GM23338 (cell line): Measurements from ENCODE around the gene NME3. TPM values are rescaled to one million over a fixed set of nuclear protein-coding genes. Genes with fewer than 3 reads are reported as not detected.

Experiments
- ATAC-seq: fragments of 200-7000 bp; cut with Tn5 transposase; 3 replicates; pipeline ENCODE4 v1.9.1; 2020
- DNase-seq: peaks from one replicate; pipeline ENCODE4 v3.0.0-alpha.2; 2015; ENCODE audit warnings: low spot score
- H2AFZ ChIP-seq: fragments of 200-600 bp; sonication (generic); 2 replicates; pipeline ENCODE4 v1.8.0; 2016; ENCODE audit warnings: antibody characterized with exemption, mild to moderate bottlenecking, moderate library complexity
- H3F3A ChIP-seq: fragments of 200-600 bp; sonication (generic); replicated peaks from 2 replicates; pipeline ENCODE4 v1.8.0; 2017; ENCODE audit warnings: antibody characterized with exemption, mixed run types, low read depth
- H3K27ac ChIP-seq: fragments of 200-600 bp; sonication (generic); 2 replicates; pipeline ENCODE4 v1.6.1; 2016; ENCODE audit warnings: low read depth
- H3K27me3 ChIP-seq: fragments of 200-600 bp; sonication (generic); 2 replicates; pipeline ENCODE4 v1.8.0; 2016; ENCODE audit warnings: mild to moderate bottlenecking, mixed run types, moderate library complexity; ENCODE audit not compliant: insufficient read depth
- H3K36me3 ChIP-seq: fragments of 200-600 bp; sonication (generic); 2 replicates; pipeline ENCODE4 v1.8.0; 2016; ENCODE audit warnings: mild to moderate bottlenecking; ENCODE audit not compliant: insufficient read depth
- H3K4me1 ChIP-seq: fragments of 200-600 bp; sonication (generic); 2 replicates; pipeline ENCODE4 v1.8.0; 2016; ENCODE audit warnings: mild to moderate bottlenecking, moderate library complexity; ENCODE audit not compliant: insufficient read depth
- H3K4me2 ChIP-seq: fragments of 200-600 bp; sonication (generic); 2 replicates; pipeline ENCODE4 v1.7.1; 2017; ENCODE audit warnings: mixed run types
- H3K4me3 ChIP-seq: fragments of 200-600 bp; sonication (generic); 2 replicates; pipeline ENCODE4 v1.6.1; 2016; ENCODE audit warnings: mixed run types
- H3K79me2 ChIP-seq: fragments of 200-600 bp; sonication (generic); replicated peaks from 2 replicates; pipeline ENCODE4 v1.8.0; 2017; ENCODE audit warnings: mild to moderate bottlenecking; ENCODE audit not compliant: insufficient read depth
- H3K9me2 ChIP-seq: fragments of 200-600 bp; sonication (generic); 2 replicates; pipeline ENCODE4 v1.8.0; 2017; ENCODE audit not compliant: insufficient read depth
- H4K20me1 ChIP-seq: fragments of 200-600 bp; sonication (generic); replicated peaks from 2 replicates; pipeline ENCODE4 v1.8.0; 2017; ENCODE audit warnings: mild to moderate bottlenecking; ENCODE audit not compliant: insufficient read depth
- H3K27ac Mint-ChIP-seq: 2 replicates; pipeline ENCODE4 v1.8.0; 2020; ENCODE audit warnings: inconsistent platforms, mild to moderate bottlenecking, moderate library complexity, mixed read lengths
- H3K27me3 Mint-ChIP-seq: 3 replicates; pipeline ENCODE4 v1.8.0; 2022; ENCODE audit warnings: low read depth, mild to moderate bottlenecking, moderate library complexity, mixed read lengths, inconsistent platforms; ENCODE audit not compliant: insufficient read depth, poor library complexity
- H3K36me3 Mint-ChIP-seq: 3 replicates; pipeline ENCODE4 v1.8.0; 2021; ENCODE audit warnings: low read depth, mild to moderate bottlenecking, inconsistent platforms, moderate library complexity, mixed read lengths
- H3K4me1 Mint-ChIP-seq: 3 replicates; pipeline ENCODE4 v1.8.0; 2020; ENCODE audit warnings: mild to moderate bottlenecking, inconsistent platforms, mixed read lengths
- H3K4me3 Mint-ChIP-seq: 3 replicates; pipeline ENCODE4 v1.8.0; 2021; ENCODE audit warnings: moderate library complexity, mild to moderate bottlenecking, inconsistent platforms, mixed read lengths
- H3K9me3 Mint-ChIP-seq: 3 replicates; pipeline ENCODE4 v1.8.0; 2020; ENCODE audit warnings: moderate library complexity, mild to moderate bottlenecking, inconsistent platforms, mixed read lengths
- CREB1 ChIP-seq: fragments of 250-450 bp; sonication (Bioruptor Pico); IDR thresholded peaks from 2 replicates; pipeline ENCODE4 v1.5.0; 2020; ENCODE audit warnings: low read depth, mild to moderate bottlenecking, moderate library complexity
- ETS1 ChIP-seq: IDR thresholded peaks from 2 replicates; pipeline ENCODE4 v1.6.1; 2016; ENCODE audit warnings: antibody characterized with exemption
- EZH2phosphoT487 ChIP-seq: fragments of 200-600 bp; sonication (generic); IDR thresholded peaks from one replicate; pipeline ENCODE4 v1.8.1; 2018; ENCODE audit warnings: antibody characterized with exemption; ENCODE audit not compliant: unreplicated experiment
- JUNB ChIP-seq: IDR thresholded peaks from one replicate; pipeline ENCODE4 v1.6.1; 2016; ENCODE audit warnings: antibody characterized with exemption; ENCODE audit not compliant: unreplicated experiment
- NANOG ChIP-seq: IDR thresholded peaks from 2 replicates; pipeline ENCODE4 v1.6.1; 2016; ENCODE audit warnings: antibody characterized with exemption, borderline replicate concordance
- POLR2AphosphoS5 ChIP-seq: IDR thresholded peaks from 2 replicates; pipeline ENCODE4 v1.6.1; 2016; ENCODE audit warnings: antibody characterized with exemption, low read depth
- STAT1 ChIP-seq: IDR thresholded peaks from one replicate; pipeline ENCODE4 v1.6.1; 2016; ENCODE audit warnings: antibody characterized with exemption; ENCODE audit not compliant: unreplicated experiment
- ZNF114 ChIP-seq: fragments of 250-450 bp; sonication (Bioruptor Pico); IDR thresholded peaks from 2 replicates; pipeline ENCODE4 v1.5.0; 2020; ENCODE audit warnings: mild to moderate bottlenecking, moderate library complexity
- ZNF331 ChIP-seq: fragments of 250-450 bp; sonication (Bioruptor Pico); IDR thresholded peaks from 2 replicates; pipeline ENCODE4 v1.5.0; 2020; ENCODE audit warnings: low read depth, mild to moderate bottlenecking, moderate library complexity
- ZNF462 ChIP-seq: fragments of 250-450 bp; sonication (Bioruptor Pico); IDR thresholded peaks from 2 replicates; pipeline ENCODE4 v1.5.0; 2020; ENCODE audit warnings: mild to moderate bottlenecking, moderate library complexity
- polyA plus RNA-seq: library from polyadenylated mRNA; unstranded; fragments of >200 nt; fragmentation: Nextera tagmentation; extraction: Ambion mirVana; gene quantifications from 2 replicates; pipeline ENCODE4 v1.2.1, GENCODE V29; 2016
- total RNA-seq: library from RNA; depleted of rRNA; stranded (reverse); fragments of >200 nt; shearing (Covaris generic); gene quantifications from 2 replicates; pipeline ENCODE4 v1.2.3, GENCODE V29; 2014
- TF ChIP-seq, protein P1 (sequence below), 2 experiments: fragments of 200-600 bp in 1 of 2; sonication (generic) in 1 of 2; conservative IDR thresholded peaks; 2 replicates each; pipeline versions ENCODE4 v1.5.1 to v1.6.1; 2016 to 2017; ENCODE audit warnings: antibody characterized with exemption in 2 of 2, low read depth in 2 of 2, mild to moderate bottlenecking in 2 of 2, moderate library complexity in 1 of 2
- TF ChIP-seq, protein P2 (sequence below): IDR thresholded peaks from one replicate; pipeline ENCODE4 v1.6.1; 2018; ENCODE audit warnings: antibody characterized with exemption; ENCODE audit not compliant: unreplicated experiment

Gene NME3
- total and polyA plus RNA-seq, 2 experiments from 2014 or later = 95.3 to 130 TPM

DNA sequence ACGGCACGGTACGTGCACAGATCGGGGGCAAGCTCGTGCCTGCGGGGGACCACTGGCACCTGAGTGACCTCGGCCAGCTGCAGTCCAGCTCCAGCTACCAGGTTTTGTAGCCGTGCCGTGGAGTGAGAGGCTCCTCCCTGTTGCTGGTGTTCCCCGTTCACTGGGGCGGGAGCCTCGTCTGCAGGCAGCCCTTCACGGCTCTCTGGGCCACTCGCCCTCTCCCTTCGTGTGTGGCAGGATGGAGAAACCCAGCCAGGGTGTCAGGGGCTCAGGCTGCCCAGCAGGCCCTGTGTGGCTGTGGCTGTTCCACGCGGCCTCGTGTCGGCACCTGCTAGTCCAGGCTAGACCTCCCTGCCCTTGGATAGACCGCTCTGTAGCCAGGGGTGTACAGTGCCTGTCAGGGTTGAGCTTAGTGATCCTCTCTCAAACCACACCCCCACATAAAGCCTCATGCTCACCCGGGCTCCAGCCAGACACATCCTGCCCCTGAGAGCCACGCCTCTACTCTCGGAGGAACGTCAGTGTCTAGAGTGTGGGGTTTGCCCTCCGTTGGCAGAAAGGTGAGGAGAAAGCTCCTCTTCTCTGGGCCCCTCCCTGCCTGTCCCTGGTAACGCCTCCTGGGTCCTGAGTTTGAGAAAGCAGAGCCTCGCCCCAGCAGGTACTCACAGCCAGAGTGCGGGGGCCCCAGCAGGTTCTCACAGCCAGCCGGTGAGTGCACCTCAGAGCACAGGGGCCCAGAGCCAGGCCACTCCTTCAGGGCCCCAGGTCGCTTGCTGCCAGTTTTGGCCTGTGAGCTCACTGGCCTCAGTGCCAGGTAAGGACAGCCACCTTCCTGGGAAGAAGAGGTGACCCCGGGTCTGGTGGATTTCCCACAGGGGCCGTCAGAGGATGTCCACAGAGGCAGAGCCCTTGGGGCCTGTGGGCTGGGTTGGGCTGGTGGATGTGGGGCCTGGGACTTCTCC lies 27.7 kb downstream of the NME3 start:
- TF ChIP-seq NANOG = no peak
- TF ChIP-seq ETS1 = no peak
- no peak for TF ChIP-seq CREB1 (CRISPR knock-in tag)
- TF ChIP-seq ZNF462 (CRISPR knock-in tag) = no peak
- TF ChIP-seq, protein P1, sequence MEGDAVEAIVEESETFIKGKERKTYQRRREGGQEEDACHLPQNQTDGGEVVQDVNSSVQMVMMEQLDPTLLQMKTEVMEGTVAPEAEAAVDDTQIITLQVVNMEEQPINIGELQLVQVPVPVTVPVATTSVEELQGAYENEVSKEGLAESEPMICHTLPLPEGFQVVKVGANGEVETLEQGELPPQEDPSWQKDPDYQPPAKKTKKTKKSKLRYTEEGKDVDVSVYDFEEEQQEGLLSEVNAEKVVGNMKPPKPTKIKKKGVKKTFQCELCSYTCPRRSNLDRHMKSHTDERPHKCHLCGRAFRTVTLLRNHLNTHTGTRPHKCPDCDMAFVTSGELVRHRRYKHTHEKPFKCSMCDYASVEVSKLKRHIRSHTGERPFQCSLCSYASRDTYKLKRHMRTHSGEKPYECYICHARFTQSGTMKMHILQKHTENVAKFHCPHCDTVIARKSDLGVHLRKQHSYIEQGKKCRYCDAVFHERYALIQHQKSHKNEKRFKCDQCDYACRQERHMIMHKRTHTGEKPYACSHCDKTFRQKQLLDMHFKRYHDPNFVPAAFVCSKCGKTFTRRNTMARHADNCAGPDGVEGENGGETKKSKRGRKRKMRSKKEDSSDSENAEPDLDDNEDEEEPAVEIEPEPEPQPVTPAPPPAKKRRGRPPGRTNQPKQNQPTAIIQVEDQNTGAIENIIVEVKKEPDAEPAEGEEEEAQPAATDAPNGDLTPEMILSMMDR (conservative IDR thresholded peaks at IDR 0.05; ENCODE audit: low read depth in 2 of 2) = no peak
- no peak for TF ChIP-seq ZNF114 (CRISPR knock-in tag)
- TF ChIP-seq STAT1 = no peak
- TF ChIP-seq POLR2AphosphoS5 = no peak
- no peak for TF ChIP-seq ZNF331 (CRISPR knock-in tag)
- TF ChIP-seq, protein P2, sequence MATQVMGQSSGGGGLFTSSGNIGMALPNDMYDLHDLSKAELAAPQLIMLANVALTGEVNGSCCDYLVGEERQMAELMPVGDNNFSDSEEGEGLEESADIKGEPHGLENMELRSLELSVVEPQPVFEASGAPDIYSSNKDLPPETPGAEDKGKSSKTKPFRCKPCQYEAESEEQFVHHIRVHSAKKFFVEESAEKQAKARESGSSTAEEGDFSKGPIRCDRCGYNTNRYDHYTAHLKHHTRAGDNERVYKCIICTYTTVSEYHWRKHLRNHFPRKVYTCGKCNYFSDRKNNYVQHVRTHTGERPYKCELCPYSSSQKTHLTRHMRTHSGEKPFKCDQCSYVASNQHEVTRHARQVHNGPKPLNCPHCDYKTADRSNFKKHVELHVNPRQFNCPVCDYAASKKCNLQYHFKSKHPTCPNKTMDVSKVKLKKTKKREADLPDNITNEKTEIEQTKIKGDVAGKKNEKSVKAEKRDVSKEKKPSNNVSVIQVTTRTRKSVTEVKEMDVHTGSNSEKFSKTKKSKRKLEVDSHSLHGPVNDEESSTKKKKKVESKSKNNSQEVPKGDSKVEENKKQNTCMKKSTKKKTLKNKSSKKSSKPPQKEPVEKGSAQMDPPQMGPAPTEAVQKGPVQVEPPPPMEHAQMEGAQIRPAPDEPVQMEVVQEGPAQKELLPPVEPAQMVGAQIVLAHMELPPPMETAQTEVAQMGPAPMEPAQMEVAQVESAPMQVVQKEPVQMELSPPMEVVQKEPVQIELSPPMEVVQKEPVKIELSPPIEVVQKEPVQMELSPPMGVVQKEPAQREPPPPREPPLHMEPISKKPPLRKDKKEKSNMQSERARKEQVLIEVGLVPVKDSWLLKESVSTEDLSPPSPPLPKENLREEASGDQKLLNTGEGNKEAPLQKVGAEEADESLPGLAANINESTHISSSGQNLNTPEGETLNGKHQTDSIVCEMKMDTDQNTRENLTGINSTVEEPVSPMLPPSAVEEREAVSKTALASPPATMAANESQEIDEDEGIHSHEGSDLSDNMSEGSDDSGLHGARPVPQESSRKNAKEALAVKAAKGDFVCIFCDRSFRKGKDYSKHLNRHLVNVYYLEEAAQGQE = no peak
- TF ChIP-seq JUNB = no peak
- TF ChIP-seq EZH2phosphoT487 = no peak
- DNase-seq = no peak
- H3K4me3 Mint-ChIP-seq = no peak overlapping the region
- no peaks in the 10 kb centered on the region for H3K4me1 Mint-ChIP-seq
- Histone ChIP-seq H3K4me3 (no peak overlapping the region), H3K27ac (no peak overlapping the region), H3K27me3 (no peaks in the 10 kb centered on the region), H3K79me2 (no peaks in the 10 kb centered on the region), H3K9me2 (no peaks in the 10 kb centered on the region), H3K36me3 (no peaks in the 10 kb centered on the region), H3K4me1 (no peaks in the 10 kb centered on the region), H3F3A (peaks cover 16% of the 10 kb centered on the region), H4K20me1 (no peaks in the 10 kb centered on the region), H2AFZ (no peak overlapping the region), H3K4me2 (no peak overlapping the region)
- peaks cover 9% of the 10 kb centered on the region for H3K36me3 Mint-ChIP-seq
- no peak overlapping the region for H3K27ac Mint-ChIP-seq
- peaks cover 10% of the 10 kb centered on the region for H3K27me3 Mint-ChIP-seq
- no peak for ATAC-seq
- peaks cover 3% of the 10 kb centered on the region; the same call in 2 of the 3 replicates for H3K9me3 Mint-ChIP-seq
